ENCODE measurements around the gene PDE1A.

PDE1A gene

DNA sequence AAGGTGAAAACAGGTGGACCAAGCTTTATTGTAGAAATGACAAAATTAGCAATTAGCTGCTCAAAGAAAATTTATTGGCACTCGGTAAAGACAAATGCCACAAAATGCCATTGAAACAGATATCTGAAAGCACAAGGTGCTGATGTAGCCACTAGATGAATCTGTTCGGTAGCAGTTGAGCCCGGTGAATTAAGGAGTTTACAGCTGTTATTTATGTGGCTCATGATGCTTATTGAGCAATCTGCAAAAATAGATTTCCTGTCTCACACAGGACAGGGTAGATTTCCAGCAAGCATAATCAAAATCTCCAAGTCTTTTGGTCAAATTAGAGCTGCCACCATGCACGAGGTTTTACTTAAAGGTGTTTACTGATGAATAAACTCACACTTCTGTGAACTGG is 259.0 kb downstream of the PDE1A start:
- 95% methylated on average over 4 of the region's 4 CpGs for WGBS
- H3K4me1 ChIP-seq (ENCODE audit: insufficient read depth, low read length) = no peaks in the 10 kb centered on the region
- H3K9ac ChIP-seq (ENCODE audit: low read depth, low read length) = no peak overlapping the region
- H3K9me3 ChIP-seq (ENCODE audit: insufficient read depth, low read depth, low read length) = no peaks in the 10 kb centered on the region
- no peak overlapping the region for H3K27ac ChIP-seq (ENCODE audit: low read depth, low read length)
- no peak overlapping the region for H3K4me3 ChIP-seq (ENCODE audit: low read length)
- no peaks in the 10 kb centered on the region for H3K36me3 ChIP-seq (ENCODE audit: insufficient read depth, low read length)
- no peaks in the 10 kb centered on the region for H3K27me3 ChIP-seq (ENCODE audit: insufficient read depth, low read length)

DNA sequence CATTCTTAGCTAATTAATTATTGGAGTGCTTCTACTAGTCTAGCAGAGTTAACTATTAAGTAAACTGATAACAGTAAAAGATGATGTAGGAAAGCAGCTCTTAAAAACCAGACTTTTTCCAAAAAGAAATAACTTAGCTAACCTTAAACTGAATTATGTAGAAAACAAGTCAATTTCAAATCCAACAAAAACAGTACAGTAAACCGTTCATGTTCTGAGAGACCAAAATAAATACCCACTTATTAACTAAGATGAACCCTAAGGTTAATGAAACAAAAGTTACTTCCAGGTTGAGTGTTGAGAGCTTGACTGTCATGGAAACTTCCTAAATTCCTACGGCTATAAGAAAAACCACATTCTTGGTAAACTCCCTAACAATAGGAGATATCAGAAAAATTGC is 260.0 kb downstream of the PDE1A start:
- Histone ChIP-seq H3K27me3 (ENCODE audit: insufficient read depth, low read length) (no peaks in the 10 kb centered on the region), H3K9ac (ENCODE audit: low read depth, low read length) (no peak overlapping the region), H3K27ac (ENCODE audit: low read depth, low read length) (no peak overlapping the region), H3K4me1 (ENCODE audit: insufficient read depth, low read length) (no peaks in the 10 kb centered on the region), H3K9me3 (ENCODE audit: insufficient read depth, low read depth, low read length) (no peaks in the 10 kb centered on the region), H3K4me3 (ENCODE audit: low read length) (no peak overlapping the region), H3K36me3 (ENCODE audit: insufficient read depth, low read length) (no peaks in the 10 kb centered on the region)
- WGBS = 92% methylated on average over 2 of the region's 2 CpGs

DNA sequence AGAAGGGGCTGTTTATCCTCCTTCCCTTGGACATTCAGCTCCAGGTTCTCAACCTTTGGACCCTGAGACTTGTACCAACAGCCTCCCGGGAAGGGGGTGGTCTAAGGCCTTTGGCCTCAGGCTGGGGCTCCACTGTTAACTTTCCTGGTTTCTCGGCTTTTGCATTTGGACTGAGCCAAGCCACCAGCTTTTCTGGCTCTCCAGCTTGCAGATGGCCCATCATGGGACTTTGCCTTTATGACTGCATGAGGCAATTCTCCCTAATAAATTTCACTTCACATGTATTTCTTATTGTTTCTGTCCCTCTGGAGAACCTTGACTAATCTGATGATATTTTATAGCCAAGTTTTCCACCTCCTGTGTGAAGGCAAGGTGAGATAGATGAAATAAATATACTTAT is 260.4 kb downstream of the PDE1A start:
- H3K4me3 ChIP-seq (ENCODE audit: low read length) = no peak overlapping the region
- no peak overlapping the region for H3K9ac ChIP-seq (ENCODE audit: low read depth, low read length)
- WGBS = 94% methylated on average over 2 of the region's 2 CpGs
- no peaks in the 10 kb centered on the region for H3K4me1 ChIP-seq (ENCODE audit: insufficient read depth, low read length)
- no peaks in the 10 kb centered on the region for H3K36me3 ChIP-seq (ENCODE audit: insufficient read depth, low read length)
- H3K27me3 ChIP-seq (ENCODE audit: insufficient read depth, low read length) = no peaks in the 10 kb centered on the region
- no peaks in the 10 kb centered on the region for H3K9me3 ChIP-seq (ENCODE audit: insufficient read depth, low read depth, low read length)
- H3K27ac ChIP-seq (ENCODE audit: low read depth, low read length) = no peak overlapping the region

DNA sequence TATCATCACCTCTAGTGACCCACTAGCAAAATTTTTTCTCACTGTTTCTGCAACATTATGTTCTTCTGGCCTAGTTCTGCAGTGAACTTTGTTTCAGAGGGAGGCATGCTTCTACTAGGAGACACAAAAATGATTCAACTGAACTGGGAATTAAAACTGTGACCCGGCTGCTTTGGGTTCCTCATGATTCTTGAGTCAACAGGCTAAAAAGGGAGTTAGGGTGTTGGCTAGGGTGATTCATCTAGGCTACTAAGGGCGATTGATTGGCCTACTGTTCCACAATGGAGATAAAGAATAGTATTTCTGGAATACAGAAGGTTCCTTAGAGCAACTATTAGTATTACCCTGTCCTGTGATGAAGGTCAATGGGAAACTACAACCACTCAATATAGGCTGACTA is 261.6 kb downstream of the PDE1A start:
- Histone ChIP-seq H3K36me3 (ENCODE audit: insufficient read depth, low read length) (no peaks in the 10 kb centered on the region), H3K4me3 (ENCODE audit: low read length) (no peak overlapping the region), H3K9ac (ENCODE audit: low read depth, low read length) (no peak overlapping the region), H3K9me3 (ENCODE audit: insufficient read depth, low read depth, low read length) (no peaks in the 10 kb centered on the region), H3K27ac (ENCODE audit: low read depth, low read length) (no peak overlapping the region), H3K4me1 (ENCODE audit: insufficient read depth, low read length) (no peaks in the 10 kb centered on the region), H3K27me3 (ENCODE audit: insufficient read depth, low read length) (no peaks in the 10 kb centered on the region)
- 84% methylated on average over 2 of the region's 2 CpGs for WGBS

DNA sequence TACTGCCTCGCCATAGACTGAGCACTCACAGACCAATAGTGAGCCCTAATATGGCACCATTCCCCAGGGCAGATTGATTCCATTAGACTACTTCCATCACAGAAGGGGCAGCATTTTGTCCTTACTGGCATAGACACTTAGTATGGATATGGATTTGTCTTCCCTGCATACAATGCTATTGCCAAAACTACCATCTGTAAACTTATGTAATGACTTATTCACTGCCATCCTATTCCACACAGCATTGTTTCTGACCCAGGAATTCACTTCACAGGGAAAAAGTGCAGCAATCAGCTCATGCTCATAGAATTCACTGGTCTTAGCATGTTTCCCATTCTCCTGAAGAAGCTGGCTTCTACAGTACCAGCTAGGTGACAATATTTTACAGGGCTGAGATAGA is 262.1 kb downstream of the PDE1A start:
- H3K4me3 ChIP-seq (ENCODE audit: low read length) = no peak overlapping the region
- 91% methylated on average over 1 of the region's 1 CpG for WGBS
- no peaks in the 10 kb centered on the region for H3K27me3 ChIP-seq (ENCODE audit: insufficient read depth, low read length)
- H3K4me1 ChIP-seq (ENCODE audit: insufficient read depth, low read length) = no peaks in the 10 kb centered on the region
- H3K9ac ChIP-seq (ENCODE audit: low read depth, low read length) = no peak overlapping the region
- H3K27ac ChIP-seq (ENCODE audit: low read depth, low read length) = no peak overlapping the region
- H3K9me3 ChIP-seq (ENCODE audit: insufficient read depth, low read depth, low read length) = no peaks in the 10 kb centered on the region
- no peaks in the 10 kb centered on the region for H3K36me3 ChIP-seq (ENCODE audit: insufficient read depth, low read length)

DNA sequence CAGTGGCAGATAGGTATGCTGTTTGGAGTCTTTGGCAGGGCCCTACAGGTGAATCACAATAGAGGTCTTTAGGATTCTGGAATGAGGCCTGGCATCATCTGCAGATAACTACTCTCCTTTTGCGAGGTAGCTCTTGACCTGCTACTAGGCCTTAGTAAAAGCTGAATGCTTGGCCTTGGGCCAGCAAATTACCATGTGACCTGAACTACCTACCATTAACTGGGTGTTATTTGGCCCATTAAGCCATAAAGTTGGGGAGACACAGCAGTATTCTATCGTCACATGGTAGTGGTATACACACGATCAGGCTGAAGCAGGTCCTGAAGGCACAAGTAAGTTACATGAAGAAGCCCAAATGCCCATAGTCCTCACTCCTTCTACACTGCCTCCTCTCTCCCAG is 263.0 kb downstream of the PDE1A start:
- H3K27ac ChIP-seq (ENCODE audit: low read depth, low read length) = no peak overlapping the region
- H3K9me3 ChIP-seq (ENCODE audit: insufficient read depth, low read depth, low read length) = no peaks in the 10 kb centered on the region
- 95% methylated on average over 3 of the region's 3 CpGs for WGBS
- H3K36me3 ChIP-seq (ENCODE audit: insufficient read depth, low read length) = no peaks in the 10 kb centered on the region
- no peak overlapping the region for H3K9ac ChIP-seq (ENCODE audit: low read depth, low read length)
- no peaks in the 10 kb centered on the region for H3K4me1 ChIP-seq (ENCODE audit: insufficient read depth, low read length)
- H3K27me3 ChIP-seq (ENCODE audit: insufficient read depth, low read length) = no peaks in the 10 kb centered on the region
- H3K4me3 ChIP-seq (ENCODE audit: low read length) = no peak overlapping the region

DNA sequence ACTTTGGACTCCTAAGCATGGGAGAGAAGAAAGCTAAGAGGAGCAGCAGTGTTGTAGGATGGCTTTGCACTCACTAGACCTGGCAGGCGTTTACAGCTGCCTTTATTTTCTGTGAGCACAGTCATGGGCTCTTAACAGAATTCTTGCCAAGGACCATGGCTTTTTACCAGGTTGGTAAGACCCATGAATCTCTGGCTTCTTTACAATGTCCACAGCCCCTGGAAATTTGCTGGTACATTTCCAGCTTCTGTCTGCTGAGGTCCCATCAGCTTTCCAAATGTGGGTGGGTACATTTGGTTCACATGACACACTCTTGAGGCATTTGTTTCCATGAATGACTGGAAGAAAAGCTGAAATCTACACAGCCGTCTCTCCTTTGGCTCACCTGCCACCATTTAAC is 278.5 kb downstream of the PDE1A start:
- H3K4me1 ChIP-seq (ENCODE audit: insufficient read depth, low read length) = peaks cover 13% of the 10 kb centered on the region
- H3K27me3 ChIP-seq (ENCODE audit: insufficient read depth, low read length) = no peaks in the 10 kb centered on the region
- no peaks in the 10 kb centered on the region for H3K9me3 ChIP-seq (ENCODE audit: insufficient read depth, low read depth, low read length)
- no peak overlapping the region for H3K4me3 ChIP-seq (ENCODE audit: low read length)
- H3K27ac ChIP-seq (ENCODE audit: low read depth, low read length) = no peak overlapping the region
- no peak overlapping the region for H3K9ac ChIP-seq (ENCODE audit: low read depth, low read length)
- H3K36me3 ChIP-seq (ENCODE audit: insufficient read depth, low read length) = no peaks in the 10 kb centered on the region
- 87% methylated on average over 2 of the region's 2 CpGs for WGBS

DNA sequence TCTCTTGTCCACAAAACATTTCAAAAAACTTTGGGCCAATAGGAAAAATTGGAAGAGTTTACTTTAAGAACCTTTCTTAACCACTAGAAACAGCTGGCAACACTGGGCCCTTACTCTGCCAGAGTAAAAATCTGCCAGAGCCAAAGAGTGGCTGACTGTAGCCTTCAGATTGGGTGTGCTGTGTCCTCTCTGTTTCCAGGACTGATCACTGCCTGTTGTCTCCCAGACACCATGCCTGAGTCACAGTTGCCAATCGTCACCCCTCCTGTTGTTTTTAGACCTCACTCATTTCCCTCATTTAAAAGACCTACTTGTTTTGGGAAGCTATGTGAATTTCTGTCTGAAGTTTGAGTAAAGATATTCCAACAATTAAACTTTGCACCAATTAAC is 282.1 kb downstream of the PDE1A start:
- Histone ChIP-seq H3K9ac (ENCODE audit: low read depth, low read length) (no peak overlapping the region), H3K4me3 (ENCODE audit: low read length) (no peak overlapping the region), H3K9me3 (ENCODE audit: insufficient read depth, low read depth, low read length) (no peaks in the 10 kb centered on the region), H3K27me3 (ENCODE audit: insufficient read depth, low read length) (no peaks in the 10 kb centered on the region), H3K4me1 (ENCODE audit: insufficient read depth, low read length) (peaks cover 19% of the 10 kb centered on the region), H3K36me3 (ENCODE audit: insufficient read depth, low read length) (no peaks in the 10 kb centered on the region), H3K27ac (ENCODE audit: low read depth, low read length) (no peak overlapping the region)
- WGBS = 63% methylated on average over 1 of the region's 1 CpG

DNA sequence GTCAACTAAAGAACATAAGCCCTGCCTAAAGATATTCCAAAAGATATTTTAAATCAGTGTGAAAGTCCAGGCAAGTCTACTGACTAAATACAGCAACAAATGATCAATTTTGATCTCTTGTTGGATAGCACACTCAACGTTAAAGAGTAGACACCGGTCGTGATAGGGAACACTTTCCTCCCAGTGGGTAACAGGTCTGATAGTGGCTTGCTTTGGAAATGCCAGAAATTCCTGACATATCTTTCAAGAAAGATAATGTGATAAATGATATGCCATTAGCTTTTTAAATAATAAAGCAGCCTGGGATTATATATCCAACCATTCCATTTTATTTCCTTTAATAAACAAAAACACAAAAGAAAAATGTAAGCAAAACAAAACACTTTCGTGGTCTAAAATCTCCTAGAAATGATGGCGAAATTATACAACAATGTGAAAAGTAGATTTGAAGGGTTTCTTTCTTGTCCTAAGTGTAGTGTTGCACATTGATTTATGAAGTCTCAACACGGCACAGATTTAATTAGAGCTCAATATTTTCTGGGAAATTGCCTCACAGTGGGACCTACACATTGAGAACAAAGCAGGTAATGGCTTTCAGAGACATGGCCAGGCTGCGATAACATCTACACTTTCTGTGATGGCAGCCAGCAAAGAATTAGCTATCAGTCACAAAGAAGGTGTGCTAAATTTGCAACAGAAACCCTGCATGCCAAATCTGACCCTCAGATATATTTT is 282.6 kb downstream of the PDE1A start:
- no peaks in the 10 kb centered on the region for H3K27me3 ChIP-seq (ENCODE audit: insufficient read depth, low read length)
- no peak overlapping the region for H3K27ac ChIP-seq (ENCODE audit: low read depth, low read length)
- H3K4me1 ChIP-seq (ENCODE audit: insufficient read depth, low read length) = peaks cover 19% of the 10 kb centered on the region
- no peak overlapping the region for H3K4me3 ChIP-seq (ENCODE audit: low read length)
- no peak overlapping the region for H3K9ac ChIP-seq (ENCODE audit: low read depth, low read length)
- no peaks in the 10 kb centered on the region for H3K36me3 ChIP-seq (ENCODE audit: insufficient read depth, low read length)
- 82% methylated on average over 7 of the region's 7 CpGs for WGBS
- H3K9me3 ChIP-seq (ENCODE audit: insufficient read depth, low read depth, low read length) = no peaks in the 10 kb centered on the region

DNA sequence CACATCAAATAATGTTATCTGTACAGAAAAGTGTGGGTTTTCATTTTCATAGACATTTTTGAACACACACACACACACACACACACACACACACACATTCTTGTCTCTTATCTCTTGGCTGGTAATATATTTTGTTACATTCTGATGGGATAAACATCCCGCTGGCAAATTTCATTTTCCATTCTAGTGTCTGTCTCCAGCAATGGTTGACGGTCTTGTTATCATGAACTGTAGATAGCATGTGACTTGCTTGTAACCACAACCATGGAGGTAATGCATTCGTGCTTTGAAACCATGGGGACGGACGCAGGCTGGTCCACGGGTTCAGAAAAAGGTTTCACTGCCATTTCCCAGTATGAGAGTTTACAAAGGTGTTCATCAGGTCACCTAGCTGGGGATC is 284.8 kb downstream of the PDE1A start:
- H3K27me3 ChIP-seq (ENCODE audit: insufficient read depth, low read length) = no peaks in the 10 kb centered on the region
- H3K9me3 ChIP-seq (ENCODE audit: insufficient read depth, low read depth, low read length) = no peaks in the 10 kb centered on the region
- H3K36me3 ChIP-seq (ENCODE audit: insufficient read depth, low read length) = no peaks in the 10 kb centered on the region
- H3K4me3 ChIP-seq (ENCODE audit: low read length) = no peak overlapping the region
- H3K27ac ChIP-seq (ENCODE audit: low read depth, low read length) = no peak overlapping the region
- no peak overlapping the region for H3K9ac ChIP-seq (ENCODE audit: low read depth, low read length)
- 96% methylated on average over 6 of the region's 6 CpGs for WGBS
- peaks cover 19% of the 10 kb centered on the region for H3K4me1 ChIP-seq (ENCODE audit: insufficient read depth, low read length)

DNA sequence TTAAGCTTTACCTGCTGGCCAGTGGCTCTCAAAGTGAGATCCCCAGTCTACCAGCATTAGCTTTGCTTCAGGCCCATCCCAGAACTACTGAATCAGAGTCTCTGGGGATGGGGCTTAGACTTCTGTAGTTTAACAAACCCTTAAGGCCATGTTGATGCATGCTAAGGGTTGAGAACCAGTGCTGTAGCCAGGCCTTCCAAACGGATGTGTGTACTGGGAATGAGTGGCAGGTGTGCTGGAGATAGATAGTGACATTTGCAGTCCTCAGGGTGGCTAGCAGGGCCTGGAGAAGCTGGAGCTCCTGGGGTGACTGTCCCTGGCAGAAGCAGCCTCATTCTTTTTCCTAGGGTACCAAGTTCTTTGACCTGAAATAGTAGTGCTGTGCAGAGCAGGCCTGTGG is 292.6 kb downstream of the PDE1A start:
- 86% methylated on average over 1 of the region's 1 CpG for whole genome bisulfite sequencing
- H3K4me1 ChIP-seq (ENCODE audit: insufficient read depth, low read length) = no peaks in the 10 kb centered on the region

More for the DNA sequence above, 292.6 kb downstream of the PDE1A start:
- no peaks in the 10 kb centered on the region for H3K27me3 ChIP-seq (ENCODE audit: insufficient read depth, low read length)
- H3K9ac ChIP-seq (ENCODE audit: low read depth, low read length) = no peak overlapping the region
- H3K36me3 ChIP-seq (ENCODE audit: insufficient read depth, low read length) = no peaks in the 10 kb centered on the region
- H3K4me3 ChIP-seq (ENCODE audit: low read length) = no peak overlapping the region
- no peaks in the 10 kb centered on the region for H3K9me3 ChIP-seq (ENCODE audit: insufficient read depth, low read depth, low read length)
- H3K27ac ChIP-seq (ENCODE audit: low read depth, low read length) = no peak overlapping the region

All from HUES64 (cell line).